DOHH2 (cell line): ENCODE measurements around the gene PPHLN1.

Source experiments
- H3F3A ChIP-seq: fragments of 200-600 bp; sonication (generic), shearing (Covaris generic); 2 replicates; pipeline ENCODE4 v1.6.0; 2016; ENCODE audit warnings: antibody characterized with exemption, mild to moderate bottlenecking; ENCODE audit not compliant: control insufficient read depth, insufficient read depth
- H3K27ac ChIP-seq: fragments of 200-600 bp; sonication (generic); 2 replicates; pipeline ENCODE4 v1.5.1; 2014; ENCODE audit warnings: low read depth, mild to moderate bottlenecking, low read length, moderate library complexity
- H3K27me3 ChIP-seq: fragments of 200-600 bp; sonication (generic); 2 replicates; pipeline ENCODE4 v1.6.1; 2014; ENCODE audit warnings: mild to moderate bottlenecking, low read length, mixed read lengths; ENCODE audit not compliant: control insufficient read depth
- H3K36me3 ChIP-seq: fragments of 200-600 bp; sonication (generic); 2 replicates; pipeline ENCODE4 v1.6.1; 2014; ENCODE audit warnings: mild to moderate bottlenecking, low read length, moderate library complexity, mixed read lengths; ENCODE audit not compliant: control insufficient read depth
- H3K4me1 ChIP-seq: fragments of 200-600 bp; sonication (generic); 2 replicates; pipeline ENCODE4 v1.6.1; 2014; ENCODE audit warnings: mild to moderate bottlenecking, low read length, mixed read lengths; ENCODE audit not compliant: control insufficient read depth
- H3K4me2 ChIP-seq: fragments of 200-600 bp; sonication (generic); 2 replicates; pipeline ENCODE4 v1.6.0; 2014; ENCODE audit warnings: mild to moderate bottlenecking, low read length, moderate library complexity
- H3K4me3 ChIP-seq: fragments of 200-600 bp; sonication (generic); 2 replicates; pipeline ENCODE4 v1.5.1; 2014; ENCODE audit warnings: mild to moderate bottlenecking, low read length, mixed read lengths
- H3K79me2 ChIP-seq: fragments of 200-600 bp; sonication (generic); 2 replicates; pipeline ENCODE4 v1.6.1; 2014; ENCODE audit warnings: mild to moderate bottlenecking, low read length, mixed read lengths; ENCODE audit not compliant: control insufficient read depth
- H3K9me2 ChIP-seq: fragments of 200-600 bp; sonication (generic); replicated peaks from 2 replicates; pipeline ENCODE4 v1.6.1; 2014; ENCODE audit warnings: mild to moderate bottlenecking, low read length, mixed read lengths; ENCODE audit not compliant: control insufficient read depth
- H3K9me3 ChIP-seq: fragments of 200-600 bp; sonication (generic); 2 replicates; pipeline ENCODE4 v1.6.1; 2014; ENCODE audit warnings: antibody characterized with exemption, low read length, mixed read lengths; ENCODE audit not compliant: control insufficient read depth, insufficient read depth
- H4K20me1 ChIP-seq: fragments of 200-600 bp; sonication (generic); 2 replicates; pipeline ENCODE4 v1.6.0; 2014; ENCODE audit warnings: low read depth, mild to moderate bottlenecking, antibody characterized with exemption, low read length, moderate library complexity; ENCODE audit not compliant: control insufficient read depth, insufficient read depth
- EZH2phosphoT487 ChIP-seq: fragments of 200-600 bp; sonication (generic); IDR thresholded peaks from 2 replicates; pipeline ENCODE4 v1.6.1; 2017; ENCODE audit warnings: borderline replicate concordance, mild to moderate bottlenecking, antibody characterized with exemption, low read length, moderate library complexity, mixed read lengths
- TF ChIP-seq, protein P1 (sequence below): fragments of 200-600 bp; sonication (generic); IDR thresholded peaks from one replicate; pipeline ENCODE4 v1.5.1; 2014; ENCODE audit warnings: antibody characterized with exemption, mild to moderate bottlenecking, low read depth, low read length; ENCODE audit not compliant: poor library complexity, severe bottlenecking

Gene PPHLN1

DNA sequence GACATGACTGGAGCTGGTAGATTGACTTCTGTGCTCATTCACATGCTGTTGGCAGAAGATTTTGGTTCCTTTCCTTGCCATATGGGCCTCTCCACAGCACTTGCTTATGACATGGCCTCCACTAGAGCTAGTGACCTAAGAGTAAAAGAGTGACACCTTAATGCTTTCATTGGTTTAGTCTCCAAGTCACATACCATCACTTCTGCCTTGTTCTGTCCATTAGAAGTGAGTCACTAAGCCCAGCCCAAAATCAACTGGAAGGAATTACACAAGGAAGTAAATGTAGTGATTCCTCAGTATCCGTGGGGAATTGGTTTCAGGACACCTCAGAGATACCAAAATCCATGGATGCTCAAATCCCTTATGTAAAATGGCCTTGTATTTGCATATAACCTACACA, 81.3 kb downstream of the PPHLN1 start:
- Histone ChIP-seq H3K36me3 (peaks cover 17% of the 10 kb centered on the region), H3K9me3 (no peaks in the 10 kb centered on the region), H3K4me2 (no peak overlapping the region), H3K4me1 (no peaks in the 10 kb centered on the region), H3K27ac (no peak overlapping the region), H3K27me3 (no peaks in the 10 kb centered on the region), H3K9me2 (no peaks in the 10 kb centered on the region), H4K20me1 (no peaks in the 10 kb centered on the region), H3K79me2 (no peaks in the 10 kb centered on the region), H3K4me3 (no peak overlapping the region), H3F3A (no peaks in the 10 kb centered on the region)
- TF ChIP-seq EZH2phosphoT487: no peak
- TF ChIP-seq, protein P1, sequence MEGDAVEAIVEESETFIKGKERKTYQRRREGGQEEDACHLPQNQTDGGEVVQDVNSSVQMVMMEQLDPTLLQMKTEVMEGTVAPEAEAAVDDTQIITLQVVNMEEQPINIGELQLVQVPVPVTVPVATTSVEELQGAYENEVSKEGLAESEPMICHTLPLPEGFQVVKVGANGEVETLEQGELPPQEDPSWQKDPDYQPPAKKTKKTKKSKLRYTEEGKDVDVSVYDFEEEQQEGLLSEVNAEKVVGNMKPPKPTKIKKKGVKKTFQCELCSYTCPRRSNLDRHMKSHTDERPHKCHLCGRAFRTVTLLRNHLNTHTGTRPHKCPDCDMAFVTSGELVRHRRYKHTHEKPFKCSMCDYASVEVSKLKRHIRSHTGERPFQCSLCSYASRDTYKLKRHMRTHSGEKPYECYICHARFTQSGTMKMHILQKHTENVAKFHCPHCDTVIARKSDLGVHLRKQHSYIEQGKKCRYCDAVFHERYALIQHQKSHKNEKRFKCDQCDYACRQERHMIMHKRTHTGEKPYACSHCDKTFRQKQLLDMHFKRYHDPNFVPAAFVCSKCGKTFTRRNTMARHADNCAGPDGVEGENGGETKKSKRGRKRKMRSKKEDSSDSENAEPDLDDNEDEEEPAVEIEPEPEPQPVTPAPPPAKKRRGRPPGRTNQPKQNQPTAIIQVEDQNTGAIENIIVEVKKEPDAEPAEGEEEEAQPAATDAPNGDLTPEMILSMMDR: no peak

DNA sequence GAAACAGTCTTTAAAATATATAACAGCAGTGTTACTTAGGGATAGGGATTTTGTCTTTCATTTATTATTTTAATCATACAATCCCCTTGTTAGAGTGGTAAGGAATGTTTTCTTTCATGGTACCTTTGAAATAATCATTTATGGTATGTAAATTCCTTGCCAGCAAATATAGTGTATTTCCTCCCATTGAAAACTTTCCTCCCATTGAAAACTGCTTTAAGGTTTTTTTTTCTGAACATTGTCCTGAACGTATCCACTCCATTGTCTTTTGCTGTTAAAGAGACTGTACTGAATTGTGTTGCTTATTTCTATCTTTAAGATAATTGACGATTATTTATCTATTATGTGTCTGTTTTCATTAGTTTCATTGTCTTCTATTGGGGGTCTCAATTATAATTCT, 83.5 kb downstream of the PPHLN1 start:
- Histone ChIP-seq H3F3A (no peaks in the 10 kb centered on the region), H3K4me2 (no peak overlapping the region), H3K27me3 (no peaks in the 10 kb centered on the region), H3K79me2 (no peaks in the 10 kb centered on the region), H3K36me3 (peaks cover 10% of the 10 kb centered on the region), H3K27ac (no peak overlapping the region), H4K20me1 (no peaks in the 10 kb centered on the region), H3K9me2 (no peaks in the 10 kb centered on the region), H3K4me1 (no peaks in the 10 kb centered on the region), H3K9me3 (no peaks in the 10 kb centered on the region), H3K4me3 (no peak overlapping the region)
- TF ChIP-seq, protein P1: no peak
- no peak for TF ChIP-seq EZH2phosphoT487

DNA sequence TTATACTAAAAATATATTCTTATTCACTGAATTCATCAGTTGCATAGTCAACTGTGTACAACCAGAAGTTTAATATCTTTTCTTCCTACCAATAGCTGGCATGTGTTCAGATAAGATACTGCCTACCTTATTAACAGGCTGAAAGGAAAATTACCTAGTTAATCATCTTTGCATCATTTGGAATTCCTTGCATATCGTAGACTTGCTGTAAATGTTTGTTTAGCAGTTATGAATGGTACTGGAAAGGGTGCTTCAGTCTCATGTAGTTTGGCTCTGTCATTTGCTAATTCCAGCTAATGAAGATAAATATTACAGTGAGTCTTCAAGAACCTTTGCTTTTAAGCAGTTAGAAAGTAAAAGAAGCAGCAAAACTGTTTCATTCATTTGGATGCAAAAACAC, 84.4 kb downstream of the PPHLN1 start:
- H3K4me3 ChIP-seq: no peak overlapping the region
- no peak for TF ChIP-seq EZH2phosphoT487
- TF ChIP-seq, protein P1: no peak
- H4K20me1 ChIP-seq: no peaks in the 10 kb centered on the region
- H3K9me3 ChIP-seq: no peaks in the 10 kb centered on the region
- H3K27me3 ChIP-seq: no peaks in the 10 kb centered on the region
- H3K4me1 ChIP-seq: no peaks in the 10 kb centered on the region
- no peak overlapping the region for H3K27ac ChIP-seq
- peaks cover 6% of the 10 kb centered on the region for H3K36me3 ChIP-seq
- H3K9me2 ChIP-seq: no peaks in the 10 kb centered on the region
- no peaks in the 10 kb centered on the region for H3F3A ChIP-seq
- H3K4me2 ChIP-seq: no peak overlapping the region
- H3K79me2 ChIP-seq: no peaks in the 10 kb centered on the region

DNA sequence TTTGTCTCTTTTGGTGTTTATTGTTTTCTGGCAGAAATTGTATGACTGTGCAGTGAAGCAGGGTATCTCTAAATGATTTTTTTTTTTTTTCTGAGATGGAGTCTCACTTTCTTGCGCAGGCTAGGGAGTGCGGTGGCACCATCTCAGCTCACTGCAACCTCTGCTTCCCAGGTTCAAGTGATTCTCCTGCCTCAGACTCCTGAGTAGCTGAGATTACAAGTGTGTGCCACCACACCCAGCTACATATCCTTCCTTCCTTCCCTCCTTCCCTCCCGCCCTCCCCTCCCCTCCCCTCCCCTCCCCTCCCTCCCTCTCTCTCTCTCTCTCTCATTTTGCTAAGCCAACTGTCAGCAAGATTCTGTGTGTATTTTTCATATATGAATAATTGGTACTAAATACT, 94.4 kb downstream of the PPHLN1 start:
- Histone ChIP-seq H3K4me3 (no peak overlapping the region), H3K79me2 (no peaks in the 10 kb centered on the region)

More for the DNA sequence above, 94.4 kb downstream of the PPHLN1 start:
- H3K27me3 ChIP-seq: no peaks in the 10 kb centered on the region
- peaks cover 4% of the 10 kb centered on the region; the same call in 1 of the 2 replicates for H3F3A ChIP-seq
- H3K9me2 ChIP-seq: no peaks in the 10 kb centered on the region
- H3K36me3 ChIP-seq: 0 out of 2 replicates have a peak, but pooled peaks cover 3% of the 10 kb centered on the region
- TF ChIP-seq, protein P1: no peak
- TF ChIP-seq EZH2phosphoT487: no peak
- 0 out of 2 replicates have a peak, but pooled peaks cover 3% of the 10 kb centered on the region for H3K4me1 ChIP-seq
- H4K20me1 ChIP-seq: no peaks in the 10 kb centered on the region
- no peak overlapping the region for H3K4me2 ChIP-seq
- no peak overlapping the region for H3K27ac ChIP-seq
- H3K9me3 ChIP-seq: no peaks in the 10 kb centered on the region
